ENCODE measurements around the gene CCDC91.

- no peak for TF ChIP-seq REST (IDR thresholded peaks at IDR 0.05; ENCODE audit: insufficient read depth in 1 of 2, low read depth in 2 of 2, low read length in 1 of 2)
- no peak for TF ChIP-seq CTCF (IDR thresholded peaks at IDR 0.05)
Measured at GRCh38 chr12:28242129-28242495, 51.9 kb downstream of the CCDC91 start.
